ENCODE results near the gene CDH13. TPM values are rescaled to one million over a fixed set of nuclear protein-coding genes. Genes with fewer than 3 reads are reported as not detected.
A peak's percentile ranks its signal among the peaks of the same experiment; 100 is the strongest.

Gene CDH13
- total RNA-seq, 1 experiment from 2014 or later, result 0.56 TPM

GRCh38 chr16:83706394-83706793 lies 1079.6 kb downstream of the CDH13 start:
- H3K4me1 ChIP-seq (ENCODE audit: low read length), result no peaks in the 10 kb centered on the region
- no peak overlapping the region for H3K4me3 ChIP-seq (ENCODE audit: low read length)
- no peak overlapping the region for H3K27ac ChIP-seq (ENCODE audit: low read length)
- no peaks in the 10 kb centered on the region for H3K36me3 ChIP-seq (ENCODE audit: insufficient read depth, low read length)
- no peak overlapping the region for H3K9ac ChIP-seq (ENCODE audit: low read length)
- no peaks in the 10 kb centered on the region for H4K20me1 ChIP-seq (ENCODE audit: insufficient read depth, low read depth, low read length)
- no peaks in the 10 kb centered on the region for H3K27me3 ChIP-seq (ENCODE audit: low read length)
- H3K4me2 ChIP-seq (ENCODE audit: low read depth, low read length, poor library complexity, severe bottlenecking), result no peak overlapping the region
- H3K79me2 ChIP-seq (ENCODE audit: low read length), result no peaks in the 10 kb centered on the region
- H2AFZ ChIP-seq (ENCODE audit: low read length), result no peak overlapping the region
- H3K9me2 ChIP-seq (replicated peaks; ENCODE audit: insufficient read depth, low read length), result no peaks in the 10 kb centered on the region
- no peak for DNase-seq
- H3K9me3 ChIP-seq (ENCODE audit: low read length), result no peaks in the 10 kb centered on the region

- no peaks in the 10 kb centered on the region for H3K36me3 ChIP-seq (ENCODE audit: insufficient read depth, low read length)
- no peaks in the 10 kb centered on the region; the same call in 1 of the 2 replicates for H3K27me3 ChIP-seq (ENCODE audit: low read length)
- H3K4me1 ChIP-seq (ENCODE audit: low read length), result no peaks in the 10 kb centered on the region
- no peak for DNase-seq
- no peaks in the 10 kb centered on the region for H3K9me3 ChIP-seq (ENCODE audit: low read length)
- no peak overlapping the region for H3K27ac ChIP-seq (ENCODE audit: low read length)
- H2AFZ ChIP-seq (ENCODE audit: low read length), result no peak overlapping the region
- no peak overlapping the region for H3K9ac ChIP-seq (ENCODE audit: low read length)
- H3K79me2 ChIP-seq (ENCODE audit: low read length), result no peaks in the 10 kb centered on the region
- H3K4me3 ChIP-seq (ENCODE audit: low read length), result no peak overlapping the region
- H4K20me1 ChIP-seq (ENCODE audit: insufficient read depth, low read depth, low read length), result no peaks in the 10 kb centered on the region
- no peaks in the 10 kb centered on the region for H3K9me2 ChIP-seq (replicated peaks; ENCODE audit: insufficient read depth, low read length)
- no peak overlapping the region for H3K4me2 ChIP-seq (ENCODE audit: low read depth, low read length, poor library complexity, severe bottlenecking)
Observed at GRCh38 chr16:83711069-83711468, 1084.3 kb downstream of the CDH13 start.

GRCh38 chr16:83713597-83713996 lies 1086.8 kb downstream of the CDH13 start:
- H3K4me2 ChIP-seq (ENCODE audit: low read depth, low read length, poor library complexity, severe bottlenecking), result no peak overlapping the region
- no peaks in the 10 kb centered on the region for H3K4me1 ChIP-seq (ENCODE audit: low read length)
- no peak overlapping the region for H3K9ac ChIP-seq (ENCODE audit: low read length)
- no peaks in the 10 kb centered on the region for H3K9me3 ChIP-seq (ENCODE audit: low read length)
- DNase-seq, result peak; percentile 64
- H3K79me2 ChIP-seq (ENCODE audit: low read length), result no peaks in the 10 kb centered on the region
- H2AFZ ChIP-seq (ENCODE audit: low read length), result no peak overlapping the region
- H3K27ac ChIP-seq (ENCODE audit: low read length), result no peak overlapping the region
- no peaks in the 10 kb centered on the region; the same call in 1 of the 2 replicates for H3K27me3 ChIP-seq (ENCODE audit: low read length)
- no peak overlapping the region for H3K4me3 ChIP-seq (ENCODE audit: low read length)
- H3K9me2 ChIP-seq (replicated peaks; ENCODE audit: insufficient read depth, low read length), result no peaks in the 10 kb centered on the region
- H4K20me1 ChIP-seq (ENCODE audit: insufficient read depth, low read depth, low read length), result no peaks in the 10 kb centered on the region
- H3K36me3 ChIP-seq (ENCODE audit: insufficient read depth, low read length), result no peaks in the 10 kb centered on the region

GRCh38 chr16:83714286-83714685 lies 1087.5 kb downstream of the CDH13 start:
- H3K27ac ChIP-seq (ENCODE audit: low read length), result no peak overlapping the region
- H4K20me1 ChIP-seq (ENCODE audit: insufficient read depth, low read depth, low read length), result no peaks in the 10 kb centered on the region
- H3K9ac ChIP-seq (ENCODE audit: low read length), result no peak overlapping the region
- H3K4me2 ChIP-seq (ENCODE audit: low read depth, low read length, poor library complexity, severe bottlenecking), result no peak overlapping the region
- no peaks in the 10 kb centered on the region for H3K79me2 ChIP-seq (ENCODE audit: low read length)
- DNase-seq, result no peak
- no peak overlapping the region for H3K4me3 ChIP-seq (ENCODE audit: low read length)
- H3K27me3 ChIP-seq (ENCODE audit: low read length), result no peaks in the 10 kb centered on the region; the same call in 1 of the 2 replicates
- H3K4me1 ChIP-seq (ENCODE audit: low read length), result no peaks in the 10 kb centered on the region
- no peaks in the 10 kb centered on the region for H3K9me3 ChIP-seq (ENCODE audit: low read length)
- no peaks in the 10 kb centered on the region for H3K9me2 ChIP-seq (replicated peaks; ENCODE audit: insufficient read depth, low read length)
- H2AFZ ChIP-seq (ENCODE audit: low read length), result no peak overlapping the region
- H3K36me3 ChIP-seq (ENCODE audit: insufficient read depth, low read length), result no peaks in the 10 kb centered on the region

- H3K27me3 ChIP-seq (ENCODE audit: low read length), result no peaks in the 10 kb centered on the region; the same call in 1 of the 2 replicates
- no peaks in the 10 kb centered on the region for H3K9me2 ChIP-seq (replicated peaks; ENCODE audit: insufficient read depth, low read length)
- no peak overlapping the region for H3K27ac ChIP-seq (ENCODE audit: low read length)
- no peak overlapping the region for H3K9ac ChIP-seq (ENCODE audit: low read length)
- no peak overlapping the region for H3K4me3 ChIP-seq (ENCODE audit: low read length)
- H3K9me3 ChIP-seq (ENCODE audit: low read length), result no peaks in the 10 kb centered on the region
- no peaks in the 10 kb centered on the region for H3K4me1 ChIP-seq (ENCODE audit: low read length)
- DNase-seq, result no peak
- no peak overlapping the region for H2AFZ ChIP-seq (ENCODE audit: low read length)
- H3K79me2 ChIP-seq (ENCODE audit: low read length), result no peaks in the 10 kb centered on the region
- no peaks in the 10 kb centered on the region for H4K20me1 ChIP-seq (ENCODE audit: insufficient read depth, low read depth, low read length)
- no peak overlapping the region for H3K4me2 ChIP-seq (ENCODE audit: low read depth, low read length, poor library complexity, severe bottlenecking)
- H3K36me3 ChIP-seq (ENCODE audit: insufficient read depth, low read length), result no peaks in the 10 kb centered on the region
Observed at GRCh38 chr16:83715217-83715920, 1088.6 kb downstream of the CDH13 start.

GRCh38 chr16:83717308-83717707 lies 1090.5 kb downstream of the CDH13 start:
- peak; percentile 57 for DNase-seq
- no peak overlapping the region for H3K4me3 ChIP-seq (ENCODE audit: low read length)
- no peaks in the 10 kb centered on the region for H3K36me3 ChIP-seq (ENCODE audit: insufficient read depth, low read length)
- no peaks in the 10 kb centered on the region for H3K79me2 ChIP-seq (ENCODE audit: low read length)
- H3K27ac ChIP-seq (ENCODE audit: low read length), result no peak overlapping the region
- H3K9me3 ChIP-seq (ENCODE audit: low read length), result no peaks in the 10 kb centered on the region
- H3K4me2 ChIP-seq (ENCODE audit: low read depth, low read length, poor library complexity, severe bottlenecking), result no peak overlapping the region
- H3K27me3 ChIP-seq (ENCODE audit: low read length), result no peaks in the 10 kb centered on the region; the same call in 1 of the 2 replicates
- H2AFZ ChIP-seq (ENCODE audit: low read length), result no peak overlapping the region
- H3K9ac ChIP-seq (ENCODE audit: low read length), result no peak overlapping the region
- H3K9me2 ChIP-seq (replicated peaks; ENCODE audit: insufficient read depth, low read length), result no peaks in the 10 kb centered on the region
- H3K4me1 ChIP-seq (ENCODE audit: low read length), result no peaks in the 10 kb centered on the region
- no peaks in the 10 kb centered on the region for H4K20me1 ChIP-seq (ENCODE audit: insufficient read depth, low read depth, low read length)

GRCh38 chr16:83717814-83718213 lies 1091.0 kb downstream of the CDH13 start:
- H3K4me1 ChIP-seq (ENCODE audit: low read length), result no peaks in the 10 kb centered on the region
- H3K9me3 ChIP-seq (ENCODE audit: low read length), result no peaks in the 10 kb centered on the region
- no peak overlapping the region for H3K4me2 ChIP-seq (ENCODE audit: low read depth, low read length, poor library complexity, severe bottlenecking)
- H3K9ac ChIP-seq (ENCODE audit: low read length), result no peak overlapping the region
- no peak overlapping the region for H3K4me3 ChIP-seq (ENCODE audit: low read length)
- no peaks in the 10 kb centered on the region; the same call in 1 of the 2 replicates for H3K27me3 ChIP-seq (ENCODE audit: low read length)
- no peak overlapping the region for H2AFZ ChIP-seq (ENCODE audit: low read length)
- H3K27ac ChIP-seq (ENCODE audit: low read length), result no peak overlapping the region
- no peak for DNase-seq
- H4K20me1 ChIP-seq (ENCODE audit: insufficient read depth, low read depth, low read length), result no peaks in the 10 kb centered on the region
- H3K36me3 ChIP-seq (ENCODE audit: insufficient read depth, low read length), result no peaks in the 10 kb centered on the region
- H3K9me2 ChIP-seq (replicated peaks; ENCODE audit: insufficient read depth, low read length), result no peaks in the 10 kb centered on the region
- no peaks in the 10 kb centered on the region for H3K79me2 ChIP-seq (ENCODE audit: low read length)

- no peaks in the 10 kb centered on the region for H3K79me2 ChIP-seq (ENCODE audit: low read length)
- H3K27me3 ChIP-seq (ENCODE audit: low read length), result no peaks in the 10 kb centered on the region; the same call in 1 of the 2 replicates
- H3K4me2 ChIP-seq (ENCODE audit: low read depth, low read length, poor library complexity, severe bottlenecking), result no peak overlapping the region
- no peak overlapping the region for H2AFZ ChIP-seq (ENCODE audit: low read length)
- H3K9me2 ChIP-seq (replicated peaks; ENCODE audit: insufficient read depth, low read length), result no peaks in the 10 kb centered on the region
- H3K9ac ChIP-seq (ENCODE audit: low read length), result no peak overlapping the region
- no peak overlapping the region for H3K27ac ChIP-seq (ENCODE audit: low read length)
- no peak overlapping the region for H3K4me3 ChIP-seq (ENCODE audit: low read length)
- H3K9me3 ChIP-seq (ENCODE audit: low read length), result no peaks in the 10 kb centered on the region
- H3K36me3 ChIP-seq (ENCODE audit: insufficient read depth, low read length), result no peaks in the 10 kb centered on the region
- H4K20me1 ChIP-seq (ENCODE audit: insufficient read depth, low read depth, low read length), result no peaks in the 10 kb centered on the region
- no peaks in the 10 kb centered on the region for H3K4me1 ChIP-seq (ENCODE audit: low read length)
- DNase-seq, result no peak
Observed at GRCh38 chr16:83720213-83720612, 1093.4 kb downstream of the CDH13 start.
